MM.1S (cell line): ENCODE data around the gene MSLN.

Experiments used
- DNase-seq: peaks from one replicate; pipeline ENCODE4 v3.0.0-alpha.2; 2015
- H2AFZ ChIP-seq: fragments of 300-600 bp; sonication (generic); 2 replicates; pipeline ENCODE4 v1.6.0; 2016; ENCODE audit warnings: antibody characterized with exemption, low read length
- H3F3A ChIP-seq: fragments of 300-600 bp; sonication (generic); 2 replicates; pipeline ENCODE4 v1.6.1; 2016; ENCODE audit warnings: mild to moderate bottlenecking, antibody characterized with exemption, low read length, moderate library complexity, mixed read lengths; ENCODE audit not compliant: insufficient read depth
- H3K27ac ChIP-seq: fragments of 300-600 bp; sonication (generic); 2 replicates; pipeline ENCODE4 v1.5.1; 2016; ENCODE audit warnings: mild to moderate bottlenecking, low read length
- H3K27me3 ChIP-seq: fragments of 300-600 bp; sonication (generic); replicated peaks from 2 replicates; pipeline ENCODE4 v1.6.0; 2016; ENCODE audit warnings: low read length; ENCODE audit not compliant: insufficient read depth
- H3K36me3 ChIP-seq: fragments of 300-600 bp; sonication (generic); replicated peaks from 2 replicates; pipeline ENCODE4 v1.6.1; 2016; ENCODE audit warnings: mild to moderate bottlenecking, low read length, mixed read lengths; ENCODE audit not compliant: insufficient read depth
- H3K4me1 ChIP-seq: fragments of 300-600 bp; sonication (generic); 2 replicates; pipeline ENCODE4 v1.6.1; 2016; ENCODE audit warnings: low read length, mixed read lengths
- H3K4me2 ChIP-seq: fragments of 300-600 bp; sonication (generic); 2 replicates; pipeline ENCODE4 v1.6.0; 2016; ENCODE audit warnings: low read depth, low read length
- H3K4me3 ChIP-seq: fragments of 300-600 bp; sonication (generic); 2 replicates; pipeline ENCODE4 v1.5.1; 2016; ENCODE audit warnings: low read length, mixed read lengths
- H3K79me2 ChIP-seq: fragments of 300-600 bp; sonication (generic); 2 replicates; pipeline ENCODE4 v1.6.1; 2016; ENCODE audit warnings: mixed run types, low read length, mixed read lengths
- H3K9ac ChIP-seq: fragments of 300-600 bp; sonication (generic); 2 replicates; pipeline ENCODE4 v1.6.1; 2016; ENCODE audit warnings: low read length, mixed read lengths
- H3K9me2 ChIP-seq: fragments of 300-600 bp; sonication (generic); replicated peaks from 2 replicates; pipeline ENCODE4 v1.6.1; 2016; ENCODE audit warnings: mild to moderate bottlenecking, low read length, mixed read lengths; ENCODE audit not compliant: insufficient read depth
- H3K9me3 ChIP-seq: fragments of 300-600 bp; sonication (generic); replicated peaks from 2 replicates; pipeline ENCODE4 v1.6.1; 2016; ENCODE audit warnings: mild to moderate bottlenecking, low read length, mixed read lengths; ENCODE audit not compliant: insufficient read depth
- H4K20me1 ChIP-seq: fragments of 300-600 bp; sonication (generic); 2 replicates; pipeline ENCODE4 v1.6.1; 2016; ENCODE audit warnings: mild to moderate bottlenecking, low read length, moderate library complexity, mixed read lengths; ENCODE audit not compliant: insufficient read depth
- EZH2 ChIP-seq: fragments of 300-600 bp; sonication (generic); optimal IDR thresholded peaks from 2 replicates; pipeline ENCODE3; 2017; ENCODE audit warnings: low read depth, mild to moderate bottlenecking, antibody characterized with exemption, low read length, mixed read lengths
- EZH2phosphoT487 ChIP-seq: fragments of 300-600 bp; sonication (generic); IDR thresholded peaks from 2 replicates; pipeline ENCODE4 v1.6.1; 2018; ENCODE audit warnings: antibody characterized with exemption, low read length
- TF ChIP-seq, protein P1 (sequence below): fragments of 300-600 bp; sonication (generic); IDR thresholded peaks from 2 replicates; pipeline ENCODE4 v1.5.1; 2016; ENCODE audit warnings: antibody characterized with exemption, low read length, mixed read lengths

MSLN gene

DNA sequence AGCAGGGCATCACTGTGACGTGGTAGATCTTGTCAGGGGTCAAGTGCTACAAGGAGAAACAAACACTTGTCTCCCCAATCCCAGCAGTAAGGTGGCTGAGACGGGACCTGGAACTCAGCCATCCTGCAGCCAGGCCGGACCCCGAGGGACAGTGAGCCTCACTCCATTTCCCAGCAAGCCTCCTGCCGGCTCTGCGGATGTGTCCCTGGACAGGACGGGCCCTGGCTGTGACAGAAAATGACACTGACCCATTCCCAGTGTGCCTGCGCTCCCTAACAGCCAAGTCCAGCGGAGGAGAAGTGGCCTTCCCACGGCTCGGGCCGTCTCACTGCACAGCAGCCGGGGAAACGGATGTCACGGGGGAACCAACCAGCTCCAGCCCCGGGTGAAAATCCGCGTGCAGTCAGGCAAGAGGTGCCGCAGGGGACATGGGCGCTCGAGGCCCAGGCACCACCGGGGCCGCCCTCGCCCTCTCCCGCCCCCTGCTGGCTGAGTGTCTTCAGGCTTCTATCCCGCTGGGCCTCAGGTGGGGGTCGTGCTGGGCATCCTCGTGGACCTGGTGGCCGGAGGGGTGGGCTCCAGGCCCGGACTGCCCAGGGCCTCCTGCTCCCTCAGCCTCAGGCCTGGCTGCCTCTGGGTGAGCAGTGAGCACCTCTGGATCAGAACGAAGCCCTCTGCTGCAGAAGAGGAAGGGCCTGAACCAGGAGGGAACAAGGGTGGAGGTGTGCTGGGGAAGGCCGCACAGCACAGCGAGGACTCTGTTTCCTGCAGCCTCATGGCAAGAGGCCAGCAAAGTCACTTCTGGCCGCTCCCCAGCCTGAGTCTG is 26.9 kb upstream of the MSLN start:
- Histone ChIP-seq H3K27me3 (no peaks in the 10 kb centered on the region), H4K20me1 (no peaks in the 10 kb centered on the region), H3K27ac (no peak overlapping the region), H3K36me3 (no peaks in the 10 kb centered on the region), H2AFZ (no peak overlapping the region), H3F3A (peaks cover 25% of the 10 kb centered on the region), H3K79me2 (no peaks in the 10 kb centered on the region), H3K9ac (no peak overlapping the region), H3K4me3 (no peak overlapping the region), H3K9me2 (no peaks in the 10 kb centered on the region), H3K9me3 (no peaks in the 10 kb centered on the region), H3K4me1 (peaks cover 32% of the 10 kb centered on the region), H3K4me2 (no peak overlapping the region)
- DNase-seq = no peak
- TF ChIP-seq, protein P1, sequence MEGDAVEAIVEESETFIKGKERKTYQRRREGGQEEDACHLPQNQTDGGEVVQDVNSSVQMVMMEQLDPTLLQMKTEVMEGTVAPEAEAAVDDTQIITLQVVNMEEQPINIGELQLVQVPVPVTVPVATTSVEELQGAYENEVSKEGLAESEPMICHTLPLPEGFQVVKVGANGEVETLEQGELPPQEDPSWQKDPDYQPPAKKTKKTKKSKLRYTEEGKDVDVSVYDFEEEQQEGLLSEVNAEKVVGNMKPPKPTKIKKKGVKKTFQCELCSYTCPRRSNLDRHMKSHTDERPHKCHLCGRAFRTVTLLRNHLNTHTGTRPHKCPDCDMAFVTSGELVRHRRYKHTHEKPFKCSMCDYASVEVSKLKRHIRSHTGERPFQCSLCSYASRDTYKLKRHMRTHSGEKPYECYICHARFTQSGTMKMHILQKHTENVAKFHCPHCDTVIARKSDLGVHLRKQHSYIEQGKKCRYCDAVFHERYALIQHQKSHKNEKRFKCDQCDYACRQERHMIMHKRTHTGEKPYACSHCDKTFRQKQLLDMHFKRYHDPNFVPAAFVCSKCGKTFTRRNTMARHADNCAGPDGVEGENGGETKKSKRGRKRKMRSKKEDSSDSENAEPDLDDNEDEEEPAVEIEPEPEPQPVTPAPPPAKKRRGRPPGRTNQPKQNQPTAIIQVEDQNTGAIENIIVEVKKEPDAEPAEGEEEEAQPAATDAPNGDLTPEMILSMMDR = peak; percentile 30
- no peak for TF ChIP-seq EZH2

DNA sequence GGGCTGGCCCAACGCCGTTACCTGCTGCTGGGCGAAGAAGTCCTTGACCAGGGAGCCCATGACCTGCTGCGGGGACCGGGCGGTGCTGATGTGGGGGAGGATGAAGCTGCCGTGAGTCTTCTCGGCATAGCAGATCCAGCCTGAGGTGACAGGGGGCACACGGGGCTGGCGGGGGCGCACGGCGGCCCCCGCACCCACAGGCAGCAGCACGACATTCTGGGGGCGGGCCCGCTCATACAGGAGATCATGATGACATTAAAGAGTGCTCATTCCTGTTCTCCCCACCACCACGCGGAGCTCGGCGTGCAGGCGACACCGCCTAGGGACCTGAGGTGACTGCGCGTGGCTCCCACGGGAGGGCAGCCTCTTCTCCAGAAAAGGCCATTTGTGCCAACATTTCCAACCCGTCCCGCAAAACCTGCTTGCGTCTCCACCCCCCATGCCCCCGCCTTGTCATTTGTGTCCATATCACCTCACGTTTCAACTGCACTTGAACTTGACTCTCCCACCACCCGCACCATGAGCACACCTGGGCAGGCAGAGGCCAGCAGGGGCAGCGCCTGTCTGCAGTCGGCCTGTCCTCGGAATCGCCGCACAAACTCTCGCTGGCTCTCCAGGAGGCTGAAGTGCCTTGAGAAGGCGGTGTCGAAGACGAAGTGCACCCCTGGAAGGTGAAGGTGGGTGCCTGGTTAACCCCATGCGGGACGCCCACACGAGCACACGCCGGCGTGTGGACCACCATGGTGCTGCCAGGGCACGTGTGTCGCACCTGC is 26.1 kb upstream of the MSLN start:
- Histone ChIP-seq H3K36me3 (no peaks in the 10 kb centered on the region), H3F3A (peaks cover 25% of the 10 kb centered on the region), H3K4me3 (no peak overlapping the region), H3K9ac (no peak overlapping the region), H3K27me3 (no peaks in the 10 kb centered on the region), H3K4me2 (peak overlapping the region; percentile 69; the same call in 1 of the 2 replicates), H4K20me1 (no peaks in the 10 kb centered on the region), H3K9me3 (no peaks in the 10 kb centered on the region), H3K27ac (no peak overlapping the region), H3K79me2 (peaks cover 2% of the 10 kb centered on the region), H2AFZ (no peak overlapping the region), H3K9me2 (no peaks in the 10 kb centered on the region), H3K4me1 (peaks cover 32% of the 10 kb centered on the region)
- DNase-seq = no peak
- TF ChIP-seq EZH2phosphoT487 (no peak), EZH2 (no peak)
- TF ChIP-seq, protein P1 = no peak

DNA sequence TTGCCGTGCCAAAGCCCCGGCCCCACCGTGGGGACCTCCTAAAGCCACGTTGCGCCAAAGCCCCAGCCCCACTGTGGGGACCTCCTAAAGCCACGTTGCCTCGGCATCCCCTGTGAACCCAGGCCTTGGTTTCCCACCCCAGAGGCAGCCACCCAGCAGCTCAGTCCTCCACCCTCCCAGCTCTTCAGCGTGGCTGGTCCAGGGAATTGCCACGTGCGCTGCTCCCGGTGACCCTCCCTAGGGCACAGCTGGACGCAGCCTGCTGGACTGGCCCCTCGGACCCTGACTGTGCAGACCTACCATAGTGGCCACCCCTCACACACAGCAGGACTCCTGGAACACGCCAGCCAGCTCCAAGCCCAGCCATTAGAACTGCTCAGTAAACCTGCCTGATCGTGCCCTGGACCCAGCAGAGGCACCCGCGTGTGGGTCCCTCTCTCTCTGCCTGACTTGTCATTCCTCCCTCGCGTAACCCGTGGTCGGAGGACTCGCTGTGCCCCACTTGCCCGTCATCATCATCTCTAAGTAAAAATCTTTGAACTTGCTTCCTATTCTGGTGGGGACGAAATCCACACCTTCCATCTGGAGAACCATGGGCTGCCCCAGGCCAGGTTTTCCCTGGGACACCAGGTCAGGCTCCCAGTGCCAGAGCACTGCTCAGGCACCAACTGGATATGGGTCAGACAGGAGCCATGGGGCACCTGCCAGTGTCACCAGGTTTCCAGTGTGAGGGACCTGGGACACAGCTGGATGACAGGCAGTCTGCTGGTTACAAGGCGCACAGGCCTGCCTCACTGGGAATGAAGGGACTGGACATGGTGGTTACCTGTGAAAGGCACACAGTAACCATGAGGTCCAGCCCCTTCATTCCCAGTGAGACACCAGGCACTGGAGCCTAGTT is 25.3 kb upstream of the MSLN start:
- Histone ChIP-seq H3K9ac (peak overlapping the region; percentile 4; the same call in 1 of the 2 replicates), H3K36me3 (no peaks in the 10 kb centered on the region), H2AFZ (no peak overlapping the region), H3K4me2 (peak overlapping the region; percentile 69), H3F3A (peaks cover 25% of the 10 kb centered on the region), H3K79me2 (peaks cover 10% of the 10 kb centered on the region), H3K4me3 (no peak overlapping the region), H3K9me2 (no peaks in the 10 kb centered on the region), H3K27me3 (no peaks in the 10 kb centered on the region), H3K27ac (peak overlapping the region; percentile 79; the same call in 1 of the 2 replicates), H3K9me3 (no peaks in the 10 kb centered on the region), H3K4me1 (peaks cover 38% of the 10 kb centered on the region), H4K20me1 (no peaks in the 10 kb centered on the region)
- no peak for DNase-seq
- TF ChIP-seq EZH2 = no peak
- TF ChIP-seq EZH2phosphoT487 = no peak
- TF ChIP-seq, protein P1 = no peak
